GM20431 (cell line): ENCODE measurements around the gene CCR2.
"Not testable (repeated sequence)": the region's sequence is repeated elsewhere in the genome, so short reads cannot be mapped to it uniquely, and the experiment has no call there.

Source experiments
- in situ Hi-C: fragments of 300-500 bp; cut with MseI, MboI; formaldehyde crosslinking; loops from one replicate; pipeline ENCODE4 v1.15.0; 2020; ENCODE audit warnings: low sequenced_read_pairs; ENCODE audit not compliant: unreplicated experiment

CCR2 gene

DNA sequence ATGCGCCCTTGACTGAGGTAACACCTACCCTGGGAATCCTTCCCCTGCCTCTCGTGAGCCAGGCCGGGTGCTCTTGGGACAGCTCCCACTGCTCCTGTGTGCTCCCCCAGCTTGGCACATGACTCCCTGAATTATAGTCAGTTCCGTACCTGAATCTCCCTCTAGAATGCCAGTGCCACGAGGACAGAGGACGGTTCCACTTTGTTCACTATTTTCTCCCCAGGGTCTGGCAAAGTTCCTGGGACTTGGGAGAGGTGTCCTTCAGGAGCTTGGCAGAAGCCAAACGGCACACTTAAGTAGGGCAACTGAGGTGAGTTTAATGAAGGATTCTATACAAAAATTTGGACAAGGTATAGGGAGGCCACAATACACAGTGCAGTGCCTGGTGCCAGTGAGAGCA lies 43.2 kb downstream of the CCR2 start:
- in situ Hi-C loops = loop anchor here (25.0 kb wide), 1 partner anchor 635 kb away; no protein-coding TSS in a partner anchor

DNA sequence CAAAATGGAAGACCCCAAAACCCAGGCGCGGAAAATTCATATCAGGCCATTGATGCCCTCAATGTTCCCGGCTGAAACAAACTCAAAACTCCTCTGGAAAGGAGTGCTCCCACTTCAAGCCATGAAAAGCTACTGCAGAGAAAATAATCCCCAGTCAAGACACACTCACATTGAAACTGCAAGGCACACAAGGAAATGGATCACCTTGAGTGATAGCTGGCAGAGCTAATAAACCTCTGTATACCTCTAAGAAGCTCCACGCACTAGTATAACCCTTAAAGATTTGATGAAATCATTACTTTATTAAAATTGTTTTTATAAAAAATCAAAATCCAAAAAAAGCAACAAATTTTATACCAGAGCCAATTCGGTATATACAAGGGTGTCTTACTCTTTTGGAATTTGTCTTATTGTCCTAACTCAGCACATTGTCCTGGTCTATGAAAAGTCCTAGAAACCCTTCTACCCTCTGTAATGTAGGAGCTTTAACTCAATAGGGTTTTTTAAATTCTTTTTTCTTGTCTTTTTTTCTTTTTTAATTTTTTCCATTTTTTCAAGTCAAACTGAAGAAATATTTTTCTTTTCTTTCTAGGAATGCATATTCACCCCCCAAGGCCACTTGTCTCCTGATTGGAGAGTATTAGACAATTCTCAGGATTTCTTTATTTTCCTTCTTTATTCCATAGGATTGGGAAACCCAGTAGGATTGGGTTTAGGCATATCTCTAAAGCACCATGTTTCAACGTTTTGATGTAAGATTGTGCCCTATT lies 44.5 kb downstream of the CCR2 start:
- in situ Hi-C loops = loop anchor here (25.0 kb wide), 1 partner anchor 636 kb away; no protein-coding TSS in a partner anchor

DNA sequence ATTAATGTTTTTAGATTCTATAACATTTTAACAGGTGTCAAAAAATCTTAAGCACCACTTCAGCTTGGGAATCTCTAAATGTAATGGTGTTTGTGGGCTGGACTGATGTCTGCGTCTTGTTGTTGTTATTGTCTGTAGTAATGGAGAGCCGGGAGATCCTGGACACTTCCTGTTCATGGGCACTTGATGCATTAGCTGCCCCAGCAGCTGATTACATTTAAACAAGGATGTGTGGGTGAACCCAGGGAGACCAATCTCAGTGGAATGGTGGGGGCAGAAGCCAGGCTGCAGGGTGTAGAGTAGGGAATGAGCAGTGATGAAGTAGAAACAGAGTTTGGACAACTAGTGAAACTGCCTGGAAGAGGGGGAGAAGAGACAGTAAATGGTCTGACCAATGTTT lies 45.2 kb downstream of the CCR2 start:
- in situ Hi-C loops = loop anchor here (25.0 kb wide), 1 partner anchor 637 kb away; no protein-coding TSS in a partner anchor

DNA sequence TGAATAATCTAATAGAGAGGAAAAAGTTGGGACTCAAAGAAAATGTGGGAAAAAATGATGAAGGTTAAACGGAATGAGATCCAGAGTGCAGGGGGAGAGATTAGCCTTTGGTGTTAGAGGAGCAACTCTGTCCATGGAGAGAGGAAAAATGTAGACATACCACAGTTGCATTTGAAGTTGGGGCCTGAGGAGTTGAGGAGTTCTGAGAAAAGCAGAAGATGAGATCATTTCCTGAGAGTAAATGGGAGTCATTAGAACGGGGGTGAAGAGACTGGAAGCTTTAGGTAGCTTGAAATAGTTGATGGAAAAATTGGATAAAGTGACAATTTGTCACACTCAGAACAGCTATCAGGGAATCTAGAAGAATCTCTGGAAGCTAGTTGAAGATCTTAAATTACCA lies 45.6 kb downstream of the CCR2 start:
- in situ Hi-C loops = loop anchor here (25.0 kb wide), 1 partner anchor 637 kb away; no protein-coding TSS in a partner anchor

DNA sequence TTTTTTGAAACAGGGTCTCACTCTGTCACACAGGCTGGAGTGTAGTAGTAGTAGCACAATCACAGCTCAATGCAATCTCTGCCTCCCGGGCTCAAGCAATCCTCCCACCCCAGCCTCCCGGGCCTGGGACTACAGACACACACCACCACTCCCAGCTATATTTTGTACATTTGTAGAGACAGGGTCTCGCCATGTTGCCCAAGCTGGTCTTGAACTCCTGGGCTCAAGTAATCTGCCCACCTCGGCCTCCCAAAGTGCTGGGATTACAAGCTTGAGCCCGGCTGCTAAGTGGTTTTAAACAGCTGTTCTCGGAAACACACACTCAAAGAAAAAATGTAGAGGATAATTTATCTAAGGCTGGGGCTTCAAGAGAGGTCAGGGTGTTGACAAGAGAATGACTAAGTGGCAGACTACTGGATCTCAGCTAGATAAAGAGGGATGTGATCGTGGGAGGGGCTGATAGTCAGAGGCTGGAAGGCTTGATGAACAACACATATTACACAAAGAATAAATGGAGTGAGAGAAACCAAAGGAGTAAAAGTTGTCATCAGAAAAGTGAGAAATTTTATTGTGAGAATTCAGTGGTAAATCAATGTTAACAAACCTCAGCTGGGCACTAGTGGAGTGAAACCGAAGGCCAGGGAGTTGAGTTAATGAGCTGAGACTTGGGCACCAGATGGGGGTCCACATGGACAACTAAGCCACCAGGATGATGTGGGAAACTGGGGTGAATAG lies 46.3 kb downstream of the CCR2 start:
- in situ Hi-C loops = loop anchor here (25.0 kb wide), 1 partner anchor 638 kb away; no protein-coding TSS in a partner anchor

DNA sequence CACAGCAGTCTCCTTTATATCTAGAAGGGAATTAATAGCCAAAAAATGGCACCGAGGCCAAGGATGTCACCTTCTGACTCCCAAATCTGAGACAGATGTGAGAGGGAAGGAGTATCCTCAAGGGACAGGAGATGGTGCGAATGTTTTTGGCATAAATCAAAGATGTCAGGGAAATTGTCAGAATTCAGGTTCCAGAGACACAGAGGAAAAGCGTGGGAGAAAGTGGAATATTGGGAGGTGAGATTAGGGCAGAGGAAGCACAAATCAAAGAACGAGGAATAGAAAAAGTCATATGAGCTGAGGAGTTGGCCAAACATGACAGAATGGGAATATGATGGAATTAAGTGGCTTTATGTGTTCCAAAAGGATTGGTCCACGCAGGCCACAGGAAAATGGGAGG lies 46.9 kb downstream of the CCR2 start:
- in situ Hi-C loops = no loop called here

DNA sequence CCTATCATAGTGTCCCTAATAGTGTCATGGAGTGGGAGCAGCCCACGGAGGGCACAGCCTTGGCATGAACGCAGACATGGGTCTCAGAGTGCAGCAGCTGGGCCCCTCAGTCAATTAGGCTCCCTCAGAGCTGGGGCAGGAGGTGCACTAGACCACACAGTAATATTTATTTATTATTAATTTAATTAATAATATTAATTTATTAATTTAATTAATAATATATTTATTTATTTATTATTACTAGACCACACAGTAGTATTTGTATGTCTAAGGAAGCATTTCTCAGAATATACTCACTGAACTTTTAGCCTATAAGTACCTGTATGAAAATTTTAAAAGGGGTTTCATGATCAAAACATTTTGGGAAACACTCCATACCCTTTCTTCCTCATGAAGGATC lies 47.7 kb downstream of the CCR2 start:
- in situ Hi-C loops = no loop called here

DNA sequence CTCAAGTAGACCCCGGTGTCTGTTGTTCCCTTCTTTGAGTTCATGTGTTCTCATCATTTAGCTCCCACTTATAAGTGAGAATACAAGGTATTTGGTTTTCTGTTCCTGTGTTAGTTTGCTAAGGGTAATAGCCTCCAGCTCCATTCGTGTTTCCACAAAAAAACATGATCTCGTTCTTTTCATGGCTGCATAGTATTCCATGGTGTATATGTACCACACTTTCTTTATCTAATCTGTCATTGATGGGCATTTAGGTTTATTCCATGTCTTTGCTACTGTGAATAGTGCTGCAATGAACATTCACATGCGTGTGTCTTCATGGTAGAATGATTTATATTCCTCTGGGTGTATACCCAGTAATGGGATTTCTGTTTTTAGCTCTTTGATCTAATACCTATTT lies 49.0 kb downstream of the CCR2 start:
- in situ Hi-C loops = not testable (repeated sequence)

DNA sequence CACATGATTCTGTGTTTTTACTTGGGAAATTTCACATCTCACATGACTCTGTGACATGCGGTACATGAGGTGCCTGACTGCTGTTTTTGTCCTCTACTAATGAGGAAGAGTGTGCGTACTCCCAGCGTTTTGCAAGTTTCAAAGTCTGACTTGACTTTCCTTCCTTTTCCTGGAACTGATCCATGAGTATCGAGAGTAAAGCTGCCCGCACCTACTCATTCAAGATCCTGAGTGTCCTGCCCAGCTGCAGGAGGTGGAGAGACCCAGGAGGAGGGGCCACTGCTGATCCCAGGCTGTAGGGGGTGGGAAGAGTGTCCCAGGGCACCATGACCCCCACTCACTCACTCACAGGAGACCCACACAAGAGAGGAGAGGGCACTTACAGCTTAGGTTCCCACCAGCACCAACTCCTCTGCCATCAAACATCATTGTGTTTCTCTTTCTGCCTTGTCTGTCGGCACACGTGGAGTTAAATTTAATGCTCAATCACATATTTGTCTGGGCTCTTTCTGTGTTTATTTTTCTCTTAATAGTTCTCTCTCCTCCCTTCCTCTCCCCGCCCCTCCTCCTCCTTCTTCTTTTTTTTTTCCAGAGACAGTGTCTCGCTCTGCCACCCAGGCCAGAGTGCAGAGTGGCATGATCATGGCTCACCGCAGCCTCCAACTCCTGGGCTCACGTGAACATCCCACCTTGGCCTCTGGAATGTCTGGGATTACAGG lies 51.5 kb downstream of the CCR2 start:
- in situ Hi-C loops = no loop called here

DNA sequence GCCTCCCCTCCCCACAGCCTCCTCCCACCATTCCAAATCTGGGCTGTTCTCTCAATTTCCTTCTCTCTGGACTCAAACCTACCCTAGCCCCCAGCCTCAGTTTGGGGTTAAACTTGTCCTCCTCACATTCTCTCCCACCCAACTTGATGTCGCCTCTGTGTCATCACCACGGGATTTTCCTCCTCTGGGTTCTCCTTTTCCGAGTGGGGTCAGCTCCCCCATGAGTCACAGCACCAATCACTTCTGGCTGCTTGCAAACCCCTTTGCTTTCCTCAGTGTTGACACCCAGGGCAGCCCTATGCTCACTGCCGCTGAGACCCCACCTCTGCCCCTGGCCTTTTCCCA lies 52.5 kb downstream of the CCR2 start:
- in situ Hi-C loops = no loop called here

DNA sequence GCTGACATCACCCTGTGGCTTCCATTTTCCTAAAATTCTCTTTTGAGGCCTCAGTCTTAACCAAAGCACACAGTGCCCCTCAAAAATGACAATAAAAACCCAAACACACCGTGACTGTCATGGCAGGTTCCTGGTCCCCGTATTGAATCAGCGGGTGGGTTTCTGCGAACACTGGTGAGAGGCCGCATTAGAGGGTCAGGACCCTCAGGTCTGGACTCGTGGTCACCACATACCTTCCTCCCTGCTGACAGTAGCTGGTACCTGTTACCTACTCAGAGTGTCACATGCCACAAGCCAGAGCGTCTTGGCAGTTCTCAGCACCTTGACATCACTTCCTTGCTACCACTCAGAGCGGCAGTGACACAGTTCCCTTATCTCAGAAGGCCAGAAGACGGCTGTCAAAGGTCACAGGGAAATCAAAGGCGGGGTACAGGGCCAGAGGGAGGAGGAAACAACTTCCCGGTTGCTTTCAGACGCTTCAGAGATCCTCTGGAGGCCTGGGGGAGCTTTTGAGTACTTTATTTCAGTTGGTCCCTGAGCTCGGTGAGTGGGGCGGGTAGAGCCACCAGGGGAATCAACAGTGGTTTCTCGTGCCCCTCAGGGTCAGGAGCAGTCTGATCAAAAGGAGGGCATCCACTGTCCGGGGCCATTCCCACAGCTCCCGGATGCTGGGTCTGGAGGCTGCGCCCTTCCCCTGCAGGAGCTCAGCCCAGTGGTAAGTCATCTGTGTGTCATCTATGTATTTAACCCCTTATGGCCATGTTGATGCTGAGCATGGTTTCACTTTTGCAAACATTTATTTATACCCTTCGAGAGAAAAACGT lies 53.1 kb downstream of the CCR2 start, which contains the start of the genes CCR5AS and CCRL2:
Gene CCR5AS, minus strand, starts transcription at position 279 of the 824 bp plus-strand sequence.
Gene CCRL2, plus strand, starts transcription at position 472 of the 824 bp plus-strand sequence. CDS start 821 bp downstream, outside the sequence.
- in situ Hi-C loops = no loop called here

DNA sequence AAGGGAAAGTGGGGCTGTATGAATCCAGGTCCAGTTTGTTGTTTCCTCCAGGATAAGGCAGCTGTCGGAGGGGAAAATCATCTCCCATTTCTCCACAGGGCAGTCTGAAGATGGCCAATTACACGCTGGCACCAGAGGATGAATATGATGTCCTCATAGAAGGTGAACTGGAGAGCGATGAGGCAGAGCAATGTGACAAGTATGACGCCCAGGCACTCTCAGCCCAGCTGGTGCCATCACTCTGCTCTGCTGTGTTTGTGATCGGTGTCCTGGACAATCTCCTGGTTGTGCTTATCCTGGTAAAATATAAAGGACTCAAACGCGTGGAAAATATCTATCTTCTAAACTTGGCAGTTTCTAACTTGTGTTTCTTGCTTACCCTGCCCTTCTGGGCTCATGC lies 54.1 kb downstream of the CCR2 start:
- in situ Hi-C loops = no loop called here

DNA sequence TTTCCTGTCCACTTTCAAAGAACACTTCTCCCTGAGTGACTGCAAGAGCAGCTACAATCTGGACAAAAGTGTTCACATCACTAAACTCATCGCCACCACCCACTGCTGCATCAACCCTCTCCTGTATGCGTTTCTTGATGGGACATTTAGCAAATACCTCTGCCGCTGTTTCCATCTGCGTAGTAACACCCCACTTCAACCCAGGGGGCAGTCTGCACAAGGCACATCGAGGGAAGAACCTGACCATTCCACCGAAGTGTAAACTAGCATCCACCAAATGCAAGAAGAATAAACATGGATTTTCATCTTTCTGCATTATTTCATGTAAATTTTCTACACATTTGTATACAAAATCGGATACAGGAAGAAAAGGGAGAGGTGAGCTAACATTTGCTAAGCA lies 54.9 kb downstream of the CCR2 start:
- in situ Hi-C loops = no loop called here

DNA sequence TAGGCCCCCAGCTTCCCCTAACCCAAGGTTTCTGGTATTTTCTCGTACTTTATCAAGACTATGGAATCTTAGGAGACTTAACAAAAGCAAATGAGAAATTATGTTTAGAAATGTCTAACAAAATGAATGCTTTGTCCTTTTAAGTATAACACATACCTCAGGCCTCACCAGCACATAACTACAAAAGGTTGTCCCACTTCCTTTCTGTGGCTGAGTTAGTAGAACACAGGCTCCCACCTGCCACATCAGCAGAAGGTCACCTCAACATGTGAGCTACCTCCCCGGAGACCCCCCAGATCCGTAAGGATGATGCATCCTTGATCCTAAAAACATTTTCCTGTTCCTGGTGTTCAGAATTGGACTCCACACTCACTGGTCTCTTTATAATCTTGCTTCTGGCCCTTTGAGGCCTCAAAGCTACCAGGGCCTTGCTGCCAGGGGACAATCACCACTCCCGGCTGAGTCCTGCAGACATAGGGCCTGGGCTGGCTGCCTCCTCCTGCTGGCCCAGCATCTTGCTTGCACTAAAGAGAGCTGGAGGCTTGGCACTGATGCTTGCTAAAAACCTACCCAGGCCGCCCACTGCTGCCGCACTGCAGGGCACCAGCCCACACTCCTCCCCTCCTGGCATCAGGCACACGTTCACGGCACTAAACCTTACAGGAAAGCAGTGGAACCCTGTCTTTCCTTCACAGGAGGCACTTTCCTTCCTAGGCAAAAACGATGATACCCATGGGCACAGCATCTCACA lies 56.0 kb downstream of the CCR2 start:
- in situ Hi-C loops = no loop called here
